G401 (cell line): Measurements from ENCODE around the gene PRSS2. TPM values are rescaled to one million over a fixed set of nuclear protein-coding genes. Genes with fewer than 3 reads are reported as not detected.
A peak's percentile ranks its signal among the peaks of the same experiment; 100 is the strongest.
"Not testable (repeated sequence)": the region's sequence is repeated elsewhere in the genome, so short reads cannot be mapped to it uniquely, and the experiment has no call there.

Experiments used
- DNase-seq: peaks from one replicate; pipeline ENCODE4 v3.0.0-alpha.2; 2015; ENCODE audit warnings: low spot score
- in situ Hi-C: cut with HindIII; loops from 2 replicates; pipeline ENCODE4 v1.10.0; 2016; ENCODE audit warnings: low sequenced_read_pairs, mixed read lengths
- total RNA-seq: library from RNA; depleted of rRNA; stranded (reverse); fragments of >200 nt; shearing (Covaris generic); gene quantifications from 2 replicates; pipeline ENCODE4 v1.2.3, GENCODE V29; 2014; rRNA removed

The PRSS2 gene
- total RNA-seq, result not detected in 2 replicates

DNA sequence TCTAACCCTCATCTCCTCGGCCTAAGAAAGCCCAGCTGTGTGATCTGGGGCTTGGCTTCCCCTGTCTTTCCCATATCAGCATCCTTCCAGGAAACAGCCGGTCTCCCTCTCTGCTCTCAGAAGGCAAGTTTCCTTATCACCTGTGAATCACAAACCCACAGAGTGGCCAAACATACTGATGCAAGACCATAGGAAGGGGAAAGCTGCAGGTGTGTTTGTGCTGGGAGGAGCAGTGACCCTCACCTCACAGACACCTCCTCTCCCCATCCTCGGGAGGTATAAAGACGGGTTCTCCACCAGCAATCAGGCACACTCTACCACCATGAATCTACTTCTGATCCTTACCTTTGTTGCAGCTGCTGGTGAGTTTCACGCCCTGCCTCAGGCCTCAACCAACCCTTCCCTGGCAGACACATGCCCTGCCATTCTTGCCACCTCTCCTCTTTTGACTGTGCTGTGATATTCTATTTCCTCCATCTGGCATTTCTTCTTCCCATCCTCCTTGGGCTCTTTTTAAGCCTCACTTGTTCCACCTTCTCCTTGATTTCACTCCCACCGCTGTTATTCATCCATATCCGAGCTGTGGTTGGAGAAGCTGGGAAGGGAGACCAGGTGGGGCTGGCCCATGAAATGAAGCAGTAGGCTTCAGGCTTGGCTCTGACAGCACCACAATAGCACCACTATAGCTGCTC, at the start of gene PRSS2:
Gene PRSS2 (plus strand): TSS at position 310 of the 692 bp plus-strand sequence. CDS start 13 bp downstream, at position 323.
- in situ Hi-C loops, result no loop called here
- no peak for DNase-seq

DNA sequence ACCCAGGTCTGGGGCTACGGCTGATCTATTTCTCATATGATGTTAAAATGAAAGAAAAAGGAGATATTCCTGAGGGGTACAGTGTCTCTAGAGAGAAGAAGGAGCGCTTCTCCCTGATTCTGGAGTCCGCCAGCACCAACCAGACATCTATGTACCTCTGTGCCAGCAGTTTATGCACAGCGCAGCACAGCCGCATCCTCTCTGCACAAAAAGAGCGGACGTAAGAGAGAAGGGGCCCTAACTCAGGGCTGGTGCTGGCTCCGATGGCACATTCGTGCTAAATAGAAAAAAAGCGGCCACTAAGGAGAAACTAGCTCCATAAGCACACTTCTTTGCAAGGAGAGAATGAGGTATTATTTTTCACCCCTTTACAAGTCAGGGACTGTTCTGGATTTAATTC, 49.8 kb upstream of the PRSS2 start:
- in situ Hi-C loops, result no loop called here

DNA sequence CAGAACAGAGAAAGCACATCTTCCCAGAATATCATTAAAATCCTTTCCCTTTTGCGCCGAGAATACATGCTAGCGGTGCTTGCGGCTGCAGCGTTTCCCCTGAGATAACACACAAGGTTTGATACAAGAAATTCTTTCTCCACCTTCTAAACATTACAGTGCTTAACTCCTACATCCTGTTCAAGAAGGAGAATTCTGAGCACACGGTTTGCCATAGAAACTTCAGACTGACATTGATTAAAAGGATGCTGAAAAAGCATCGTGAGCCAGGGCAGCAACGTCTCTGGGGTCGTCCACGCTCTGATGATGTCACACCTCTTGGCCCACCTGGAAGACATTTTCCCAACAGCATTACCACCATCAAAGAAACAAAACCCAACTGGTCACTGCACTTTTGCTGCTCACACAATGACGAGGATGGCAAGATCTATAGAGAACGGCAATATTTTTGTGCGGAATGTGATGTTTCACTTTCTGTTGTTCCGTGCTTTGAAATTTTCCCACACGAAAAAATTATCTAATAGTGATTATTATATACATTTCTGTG, 48.4 kb upstream of the PRSS2 start:
- in situ Hi-C loops, result no loop called here
- DNase-seq, result no peak

More for the DNA sequence above, 49.8 kb upstream of the PRSS2 start:
- DNase-seq, result no peak

- peak; percentile 77 for DNase-seq
- in situ Hi-C loops, result no loop called here
These were observed 37.5 kb upstream of the PRSS2 start for GRCh38 chr7:142733271-142733670.

GRCh38 chr7:142739923-142740492, 30.8 kb upstream of the PRSS2 start:
- DNase-seq, result peak; percentile 48
- in situ Hi-C loops, result no loop called here

DNA sequence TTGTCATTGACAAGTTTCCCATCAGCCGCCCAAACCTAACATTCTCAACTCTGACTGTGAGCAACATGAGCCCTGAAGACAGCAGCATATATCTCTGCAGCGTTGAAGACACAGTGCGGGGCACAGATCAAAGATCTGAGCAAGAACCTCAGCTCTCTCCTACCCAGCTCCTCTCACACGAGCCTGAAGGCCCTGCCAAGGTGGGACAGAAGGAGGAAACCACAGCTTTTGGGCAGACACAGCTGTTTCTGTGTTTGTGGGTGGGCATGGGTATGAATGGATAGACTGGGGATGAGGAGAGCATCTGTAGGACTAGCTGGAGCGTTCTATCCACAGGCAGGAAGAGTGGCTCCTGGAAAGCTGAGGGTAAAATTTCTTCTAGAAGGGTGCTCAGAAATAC, 30.0 kb upstream of the PRSS2 start:
- no peak for DNase-seq
- in situ Hi-C loops, result no loop called here

GRCh38 chr7:142741932-142742331, 28.8 kb upstream of the PRSS2 start:
- in situ Hi-C loops, result not testable (repeated sequence)
- peak; percentile 92 for DNase-seq

GRCh38 chr7:142745091-142745635, 25.6 kb upstream of the PRSS2 start:
- in situ Hi-C loops, result no loop called here
- no peak for DNase-seq

GRCh38 chr7:142745745-142746144, 25.0 kb upstream of the PRSS2 start:
- DNase-seq, result no peak
- in situ Hi-C loops, result no loop called here

- no peak for DNase-seq
- in situ Hi-C loops, result no loop called here
These were observed 24.5 kb upstream of the PRSS2 start for GRCh38 chr7:142746264-142746663.

DNA sequence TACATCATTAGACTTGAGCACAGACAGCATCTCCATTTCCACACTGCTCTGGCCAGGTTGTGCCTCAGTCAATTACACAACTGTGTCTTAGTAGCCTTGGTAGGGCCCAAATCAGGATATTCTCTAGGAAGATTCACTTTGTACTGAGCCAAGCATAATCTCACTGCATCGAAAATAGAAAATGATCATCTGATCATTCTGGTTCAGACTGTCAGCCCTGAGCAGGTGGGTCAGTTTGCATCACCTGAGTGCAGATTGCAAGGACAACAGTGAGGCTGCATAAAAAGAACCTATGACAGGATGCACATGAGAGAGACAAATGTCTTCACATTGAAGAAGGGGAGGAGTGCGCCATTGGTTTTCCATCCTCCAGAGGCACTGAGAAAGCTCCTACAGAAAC, 22.4 kb upstream of the PRSS2 start:
- in situ Hi-C loops, DNase-seq: not testable (repeated sequence)

- peak; percentile 65 for DNase-seq
- in situ Hi-C loops, result no loop called here
These were observed 21.4 kb upstream of the PRSS2 start, which contains the start of gene PRSS1 for GRCh38 chr7:142749218-142749993. TSS of gene PRSS1 (plus strand) at chr7:142749472. CDS start at chr7:142749485, 13 bp downstream.

DNA sequence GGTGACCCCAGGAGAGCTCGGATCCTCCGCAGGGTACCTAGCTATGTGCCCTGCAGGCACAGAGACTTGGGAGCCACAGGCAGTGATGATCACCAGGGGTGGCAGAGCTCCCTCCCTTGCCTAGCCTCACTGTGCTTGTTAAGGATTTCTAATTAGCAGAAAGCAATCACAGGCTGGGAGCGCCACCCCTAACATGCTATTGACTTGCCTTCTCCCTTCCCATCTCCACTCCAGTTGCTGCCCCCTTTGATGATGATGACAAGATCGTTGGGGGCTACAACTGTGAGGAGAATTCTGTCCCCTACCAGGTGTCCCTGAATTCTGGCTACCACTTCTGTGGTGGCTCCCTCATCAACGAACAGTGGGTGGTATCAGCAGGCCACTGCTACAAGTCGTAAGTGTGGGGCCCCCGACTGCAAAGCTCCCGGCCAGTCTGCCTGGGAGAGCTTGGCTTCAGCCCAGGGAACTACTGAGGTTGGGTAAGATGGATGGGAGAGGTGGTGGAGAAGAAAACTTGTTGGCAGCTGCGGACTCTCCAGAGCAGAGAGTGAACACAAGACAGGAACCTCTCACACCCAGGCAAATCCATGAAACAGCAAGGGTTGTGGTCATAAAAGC, 20.3 kb upstream of the PRSS2 start:
- DNase-seq, result no peak
- in situ Hi-C loops, result no loop called here

GRCh38 chr7:142751526-142752175, 19.1 kb upstream of the PRSS2 start:
- in situ Hi-C loops, DNase-seq: not testable (repeated sequence)

GRCh38 chr7:142752376-142753225, 18.2 kb upstream of the PRSS2 start:
- DNase-seq, result no peak
- in situ Hi-C loops, result no loop called here

- in situ Hi-C loops, result no loop called here
- DNase-seq, result no peak
These were observed 17.4 kb upstream of the PRSS2 start for GRCh38 chr7:142753366-142753765.

- in situ Hi-C loops, DNase-seq: not testable (repeated sequence)
These were observed 16.8 kb upstream of the PRSS2 start for GRCh38 chr7:142753925-142754491.
